Measurements from ENCODE around the gene SLC27A2.

GRCh38 chr15:50227076-50227475 is 45.1 kb downstream of the SLC27A2 start:
- no peak for TF ChIP-seq CTCF (conservative IDR thresholded peaks at IDR 0.05 in 1 of 2, IDR thresholded peaks at IDR 0.05 in 1 of 2; ENCODE audit: low read depth in 1 of 2, low read length in 2 of 2)
- TF ChIP-seq EZH2 (IDR thresholded peaks at IDR 0.05; ENCODE audit: low read length, missing control alignments): no peak
